Suprapubic skin (tissue), 4 donors: ENCODE results near the gene P2RX6. TPM values are rescaled to one million over a fixed set of nuclear protein-coding genes. Genes with fewer than 3 reads are reported as not detected.
"Not testable (repeated sequence)": the region's sequence is repeated elsewhere in the genome, so short reads cannot be mapped to it uniquely, and the experiment has no call there.

Experiments used
- DNase-seq, 2 donors: peaks; one replicate each; pipeline ENCODE4 v3.0.0-alpha.2; 2019; ENCODE audit warnings: low spot score in 2 of 2
- H3K27ac ChIP-seq: fragments of 200-600 bp; sonication (generic); one replicate; pipeline ENCODE4 v1.5.1; 2019
- H3K27me3 ChIP-seq: fragments of 200-600 bp; sonication (generic); one replicate; pipeline ENCODE4 v1.5.1; 2019
- H3K36me3 ChIP-seq: fragments of 200-600 bp; sonication (generic); one replicate; pipeline ENCODE4 v1.5.1; 2019
- H3K4me1 ChIP-seq: fragments of 200-600 bp; sonication (generic); one replicate; pipeline ENCODE4 v1.5.1; 2019
- H3K4me3 ChIP-seq: fragments of 200-600 bp; sonication (generic); one replicate; pipeline ENCODE4 v1.5.1; 2019; ENCODE audit warnings: mild to moderate bottlenecking
- H3K9me3 ChIP-seq: fragments of 200-600 bp; sonication (generic); one replicate; pipeline ENCODE4 v1.5.1; 2019
- CTCF ChIP-seq, 2 donors: fragments of 200-600 bp in 1 of 2; fragments of 450-650 bp in 1 of 2; sonication (generic) in 1 of 2; IDR thresholded peaks; one replicate each; pipeline ENCODE4 v1.5.1; 2016 to 2019; ENCODE audit warnings: antibody characterized with exemption in 2 of 2, mild to moderate bottlenecking in 1 of 2, moderate library complexity in 1 of 2
- EP300 ChIP-seq: sonication (generic); formaldehyde crosslinking; IDR thresholded peaks from one replicate; pipeline ENCODE4 v1.6.1; 2017; ENCODE audit warnings: antibody characterized with exemption
- POLR2A ChIP-seq, 2 donors: fragments of 450-650 bp; IDR thresholded peaks; one replicate each; pipeline ENCODE4 v1.6.1; 2017; ENCODE audit warnings: antibody characterized with exemption in 2 of 2, mild to moderate bottlenecking in 2 of 2, moderate library complexity in 2 of 2
- POLR2AphosphoS5 ChIP-seq, 3 donors: sonication (generic); formaldehyde crosslinking; IDR thresholded peaks; one replicate each; pipeline ENCODE4 v1.6.1; 2017; ENCODE audit warnings: antibody characterized with exemption in 3 of 3
- WGBS: methylation state at CpG from one replicate; pipeline ENCODE4 v1.1.5; 2018; 5-methylcytosine and 5-hydroxymethylcytosine counted together
- total RNA-seq, 4 donors: library from RNA; depleted of rRNA; stranded (reverse); fragments of >200 nt; gene quantifications; one replicate each; pipeline ENCODE4 v1.1.0, GENCODE V29; 2016

Gene P2RX6
- total RNA-seq, 4 donors from 2014 or later: 0.21 to 3.1 (median 1.0) TPM

- TF ChIP-seq CTCF (IDR thresholded peaks at IDR 0.05): no peak
- no peak for TF ChIP-seq EP300
- TF ChIP-seq POLR2A (IDR thresholded peaks at IDR 0.05): no peak
- TF ChIP-seq POLR2AphosphoS5 (IDR thresholded peaks at IDR 0.05): no peak
- H3K27me3 ChIP-seq: no peaks in the 10 kb centered on the region
- DNase-seq: no peak
- 84% methylated on average over 5 of the region's 7 CpGs for WGBS
- H3K9me3 ChIP-seq: no peaks in the 10 kb centered on the region
- H3K4me3 ChIP-seq: no peak overlapping the region
- no peaks in the 10 kb centered on the region for H3K36me3 ChIP-seq
- peaks cover 21% of the 10 kb centered on the region for H3K4me1 ChIP-seq
- H3K27ac ChIP-seq: no peak overlapping the region
Measured at GRCh38 chr22:21047730-21048129, 32.8 kb downstream of the P2RX6 start.

- not testable (repeated sequence) for H3K27ac ChIP-seq
Measured at GRCh38 chr22:21048448-21048847, 33.5 kb downstream of the P2RX6 start.

GRCh38 chr22:21048965-21049364 lies 34.0 kb downstream of the P2RX6 start:
- DNase-seq, H3K27me3 ChIP-seq, H3K9me3 ChIP-seq, H3K27ac ChIP-seq, H3K4me3 ChIP-seq, H3K36me3 ChIP-seq: not testable (repeated sequence)
- 100% methylated on average over 2 of the region's 12 CpGs for WGBS
- H3K4me1 ChIP-seq: peaks cover 21% of the 10 kb centered on the region

More at GRCh38 chr22:21048448-21048847, 33.5 kb downstream of the P2RX6 start:
- H3K9me3 ChIP-seq, H3K27me3 ChIP-seq, H3K36me3 ChIP-seq, DNase-seq, H3K4me3 ChIP-seq: not testable (repeated sequence)
- peaks cover 21% of the 10 kb centered on the region for H3K4me1 ChIP-seq
- 45% methylated on average over 2 of the region's 5 CpGs for WGBS

GRCh38 chr22:21051145-21051830 lies 36.3 kb downstream of the P2RX6 start:
- peaks cover 11% of the 10 kb centered on the region for H3K27me3 ChIP-seq
- no peaks in the 10 kb centered on the region for H3K4me1 ChIP-seq
- no peak for TF ChIP-seq EP300
- TF ChIP-seq POLR2AphosphoS5 (IDR thresholded peaks at IDR 0.05): no peak
- TF ChIP-seq CTCF (IDR thresholded peaks at IDR 0.05): no peak
- TF ChIP-seq POLR2A (IDR thresholded peaks at IDR 0.05): no peak
- H3K27ac ChIP-seq: no peak overlapping the region
- H3K9me3 ChIP-seq: no peaks in the 10 kb centered on the region
- no peak overlapping the region for H3K4me3 ChIP-seq
- DNase-seq: no peak
- WGBS: 86% methylated on average over 9 of the region's 9 CpGs
- no peaks in the 10 kb centered on the region for H3K36me3 ChIP-seq

GRCh38 chr22:21051831-21052400 lies 37.0 kb downstream of the P2RX6 start:
- no peaks in the 10 kb centered on the region for H3K36me3 ChIP-seq
- peaks cover 11% of the 10 kb centered on the region for H3K27me3 ChIP-seq

More at GRCh38 chr22:21051831-21052400, 37.0 kb downstream of the P2RX6 start:
- TF ChIP-seq CTCF (IDR thresholded peaks at IDR 0.05) (no peak), POLR2AphosphoS5 (IDR thresholded peaks at IDR 0.05) (no peak), EP300 (no peak), POLR2A (IDR thresholded peaks at IDR 0.05) (no peak)
- DNase-seq: no peak
- Histone ChIP-seq H3K4me1 (no peaks in the 10 kb centered on the region), H3K9me3 (no peaks in the 10 kb centered on the region), H3K4me3 (no peak overlapping the region), H3K27ac (no peak overlapping the region)
- 64% methylated on average over 5 of the region's 8 CpGs for WGBS
